Upper lobe of right lung (tissue), 1 donor: ENCODE measurements around the gene TAF4B. TPM values are rescaled to one million over a fixed set of nuclear protein-coding genes. Genes with fewer than 3 reads are reported as not detected.

Source experiments
- ATAC-seq: fragments of 200-7000 bp; cut with Tn5 transposase; one replicate; pipeline ENCODE4 v1.9.1; 2020; ENCODE audit warnings: mild to moderate bottlenecking, moderate library complexity
- DNase-seq: peaks from one replicate; pipeline ENCODE4 v3.0.0-alpha.2; 2020
- H3K27ac ChIP-seq: fragments of 200-600 bp; one replicate; pipeline ENCODE4 v1.8.0; 2022
- H3K27me3 ChIP-seq: fragments of 200-600 bp; one replicate; pipeline ENCODE4 v1.8.0; 2022; ENCODE audit warnings: mild to moderate bottlenecking
- H3K36me3 ChIP-seq: fragments of 200-600 bp; one replicate; pipeline ENCODE4 v1.8.0; 2022
- H3K4me1 ChIP-seq: fragments of 200-600 bp; one replicate; pipeline ENCODE4 v1.8.0; 2022
- H3K4me3 ChIP-seq: fragments of 200-600 bp; one replicate; pipeline ENCODE4 v1.8.0; 2022; ENCODE audit warnings: mild to moderate bottlenecking
- H3K9me3 ChIP-seq: fragments of 200-600 bp; one replicate; pipeline ENCODE4 v1.8.0; 2022
- intact Hi-C: fragments of 100-400 bp; cut with DNase I; formaldehyde crosslinking; loops from one replicate; pipeline ENCODE4 v1.11.0; 2022
- total RNA-seq: library from RNA; stranded (reverse); fragmentation: NEBNext Ultra II Directional; extraction: Animal tissue kit (Norgen Biotek cat#: 25700); gene quantifications from one replicate; pipeline ENCODE4 v1.2.1, GENCODE V29; 2021
- TF ChIP-seq, protein P1 (sequence below): fragments of 200-600 bp; IDR thresholded peaks from one replicate; pipeline ENCODE4 v1.8.0; 2022; ENCODE audit warnings: antibody characterized with exemption
- donor health status: DM: no; HTN: yes; CAD: no; lungs with severe emphysema.

The TAF4B gene
- total RNA-seq, 1 donor from 2014 or later, result 3.3 TPM

DNA sequence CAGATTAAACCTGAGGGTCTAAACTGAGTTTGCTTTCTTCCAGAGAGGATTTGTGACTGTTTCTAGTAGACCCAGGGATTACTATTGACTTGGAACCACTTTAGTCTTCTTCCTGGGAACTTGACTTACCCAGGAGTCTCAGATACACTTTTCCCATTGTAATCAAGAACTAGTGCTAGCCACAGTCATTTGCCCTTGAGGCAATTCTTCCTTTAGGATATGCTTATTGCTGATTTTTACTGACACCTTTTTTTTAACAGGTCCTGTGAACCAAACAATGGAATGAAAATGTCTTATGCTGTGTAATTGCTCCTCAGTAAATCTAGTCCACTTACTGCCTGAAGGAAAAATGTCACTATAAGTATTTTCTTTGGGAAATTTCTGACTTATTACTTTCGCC is 78.3 kb downstream of the TAF4B start:
- Histone ChIP-seq H3K36me3 (no peaks in the 10 kb centered on the region), H3K27me3 (no peaks in the 10 kb centered on the region), H3K27ac (no peak overlapping the region), H3K4me3 (no peak overlapping the region), H3K4me1 (no peaks in the 10 kb centered on the region), H3K9me3 (no peaks in the 10 kb centered on the region)
- intact Hi-C loops, result no loop called here
- ATAC-seq (no peak), DNase-seq (no peak)
- TF ChIP-seq, protein P1, sequence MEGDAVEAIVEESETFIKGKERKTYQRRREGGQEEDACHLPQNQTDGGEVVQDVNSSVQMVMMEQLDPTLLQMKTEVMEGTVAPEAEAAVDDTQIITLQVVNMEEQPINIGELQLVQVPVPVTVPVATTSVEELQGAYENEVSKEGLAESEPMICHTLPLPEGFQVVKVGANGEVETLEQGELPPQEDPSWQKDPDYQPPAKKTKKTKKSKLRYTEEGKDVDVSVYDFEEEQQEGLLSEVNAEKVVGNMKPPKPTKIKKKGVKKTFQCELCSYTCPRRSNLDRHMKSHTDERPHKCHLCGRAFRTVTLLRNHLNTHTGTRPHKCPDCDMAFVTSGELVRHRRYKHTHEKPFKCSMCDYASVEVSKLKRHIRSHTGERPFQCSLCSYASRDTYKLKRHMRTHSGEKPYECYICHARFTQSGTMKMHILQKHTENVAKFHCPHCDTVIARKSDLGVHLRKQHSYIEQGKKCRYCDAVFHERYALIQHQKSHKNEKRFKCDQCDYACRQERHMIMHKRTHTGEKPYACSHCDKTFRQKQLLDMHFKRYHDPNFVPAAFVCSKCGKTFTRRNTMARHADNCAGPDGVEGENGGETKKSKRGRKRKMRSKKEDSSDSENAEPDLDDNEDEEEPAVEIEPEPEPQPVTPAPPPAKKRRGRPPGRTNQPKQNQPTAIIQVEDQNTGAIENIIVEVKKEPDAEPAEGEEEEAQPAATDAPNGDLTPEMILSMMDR, result no peak

DNA sequence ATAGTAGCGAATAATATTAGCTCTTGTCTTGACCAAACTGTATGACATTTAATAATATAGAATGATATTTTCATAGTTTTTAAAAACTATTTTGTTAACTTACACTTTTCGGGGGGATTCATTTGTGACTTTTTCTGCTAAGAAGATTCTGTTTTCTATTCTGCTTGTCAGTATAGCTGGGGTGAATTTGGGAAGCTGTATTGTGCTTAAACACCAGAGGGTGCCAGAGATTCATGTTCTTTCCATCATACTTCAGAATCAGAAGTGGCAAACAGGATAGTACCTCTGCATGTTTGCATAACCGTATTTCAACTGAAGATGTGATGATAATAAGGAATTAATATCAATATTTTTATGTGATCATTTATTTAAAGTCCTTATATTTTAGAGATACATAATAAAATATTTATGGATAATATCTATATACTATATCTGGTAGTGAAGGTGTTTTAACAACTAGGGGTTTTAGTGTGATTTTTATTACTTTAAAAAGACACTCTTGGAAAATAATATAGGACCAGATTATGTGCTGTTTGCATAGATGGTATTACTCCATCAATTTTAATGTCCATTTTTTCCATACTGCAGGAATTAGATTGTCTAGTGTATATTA is 81.0 kb downstream of the TAF4B start:
- Histone ChIP-seq H3K9me3 (no peaks in the 10 kb centered on the region), H3K4me3 (no peak overlapping the region), H3K27ac (no peak overlapping the region), H3K4me1 (no peaks in the 10 kb centered on the region), H3K27me3 (no peaks in the 10 kb centered on the region), H3K36me3 (no peaks in the 10 kb centered on the region)
- DNase-seq (no peak), ATAC-seq (peak; percentile 70)
- TF ChIP-seq, protein P1, result peak; percentile 55
- intact Hi-C loops, result no loop called here

DNA sequence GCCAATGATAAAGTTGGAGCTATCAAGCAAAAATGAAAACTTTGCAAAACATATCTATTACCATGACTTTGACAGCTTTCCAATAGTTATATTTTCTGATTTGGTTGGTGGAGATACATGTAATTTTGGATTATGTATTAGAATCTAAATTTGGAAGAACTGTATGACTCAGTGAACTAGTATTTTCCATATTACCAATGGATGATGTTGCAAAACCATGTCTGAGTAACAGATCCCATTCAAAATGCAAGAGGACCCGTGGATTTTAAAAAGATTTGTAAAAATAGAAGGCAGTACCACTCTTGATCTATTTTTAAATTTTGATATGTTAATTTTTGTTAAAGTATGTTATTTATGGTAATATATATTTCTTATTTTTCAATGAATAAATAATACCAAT is 83.0 kb downstream of the TAF4B start:
- Histone ChIP-seq H3K27me3 (no peaks in the 10 kb centered on the region), H3K27ac (no peak overlapping the region), H3K4me3 (no peak overlapping the region), H3K4me1 (no peaks in the 10 kb centered on the region), H3K9me3 (no peaks in the 10 kb centered on the region), H3K36me3 (no peaks in the 10 kb centered on the region)
- ATAC-seq (no peak), DNase-seq (no peak)
- TF ChIP-seq, protein P1, result no peak
- intact Hi-C loops, result no loop called here

DNA sequence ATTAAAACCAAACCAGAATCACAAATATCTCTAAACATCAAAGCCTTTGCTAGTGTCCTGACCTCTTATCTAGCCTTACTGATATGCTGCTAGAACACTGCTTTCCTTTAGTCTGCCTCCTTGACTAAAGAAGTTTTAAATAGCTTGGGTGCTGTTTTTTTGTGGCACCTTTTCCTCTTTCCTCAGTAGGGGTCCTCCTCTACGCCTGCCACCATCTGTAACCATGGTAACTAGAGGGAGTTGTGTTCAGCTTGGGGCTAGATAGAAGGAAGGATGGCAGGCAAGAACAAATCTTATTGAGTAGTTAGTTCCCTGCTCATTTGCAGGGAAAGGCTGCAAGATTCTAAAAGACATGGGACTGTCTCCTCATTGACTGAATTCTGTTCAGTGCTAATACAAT is 86.0 kb downstream of the TAF4B start:
- H3K4me3 ChIP-seq, result no peak overlapping the region
- H3K27ac ChIP-seq, result no peak overlapping the region
- intact Hi-C loops, result no loop called here
- DNase-seq (no peak), ATAC-seq (no peak)
- H3K27me3 ChIP-seq, result no peaks in the 10 kb centered on the region
- TF ChIP-seq, protein P1, result no peak
- H3K9me3 ChIP-seq, result no peaks in the 10 kb centered on the region
- no peaks in the 10 kb centered on the region for H3K4me1 ChIP-seq
- no peaks in the 10 kb centered on the region for H3K36me3 ChIP-seq

GRCh38 chr18:26317398-26317797 is 91.2 kb downstream of the TAF4B start:
- TF ChIP-seq, protein P1, result no peak

DNA sequence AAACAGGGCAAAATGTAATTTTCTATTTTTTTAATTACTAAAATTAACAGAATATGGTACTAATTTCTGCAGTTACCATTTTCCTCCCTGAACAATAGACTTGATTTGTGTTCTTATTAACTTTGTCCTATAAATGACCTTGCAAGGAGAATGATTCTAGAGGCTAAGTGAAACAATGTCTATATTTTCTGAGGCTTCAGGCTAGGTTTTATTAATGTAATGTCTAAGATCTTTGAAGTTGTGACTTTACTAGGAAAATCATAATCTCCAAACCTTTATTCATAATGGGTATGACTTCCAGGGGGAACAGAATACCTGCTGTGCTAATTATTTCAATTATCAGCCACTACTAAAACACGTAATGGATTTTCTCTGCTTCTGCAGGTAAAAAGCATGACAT is 94.4 kb downstream of the TAF4B start:
- DNase-seq (no peak), ATAC-seq (no peak)
- no peaks in the 10 kb centered on the region for H3K9me3 ChIP-seq
- TF ChIP-seq, protein P1, result no peak
- no peaks in the 10 kb centered on the region for H3K27me3 ChIP-seq
- H3K36me3 ChIP-seq, result no peaks in the 10 kb centered on the region
- H3K27ac ChIP-seq, result no peak overlapping the region
- H3K4me3 ChIP-seq, result no peak overlapping the region
- H3K4me1 ChIP-seq, result no peaks in the 10 kb centered on the region
- intact Hi-C loops, result no loop called here

More at GRCh38 chr18:26317398-26317797, 91.2 kb downstream of the TAF4B start:
- DNase-seq (no peak), ATAC-seq (no peak)
- intact Hi-C loops, result no loop called here
- Histone ChIP-seq H3K4me1 (no peaks in the 10 kb centered on the region), H3K27me3 (no peaks in the 10 kb centered on the region), H3K27ac (no peak overlapping the region), H3K36me3 (no peaks in the 10 kb centered on the region), H3K9me3 (no peaks in the 10 kb centered on the region), H3K4me3 (no peak overlapping the region)
